Suprapubic skin (tissue), 4 donors: ENCODE results near the gene TEAD2. TPM values are rescaled to one million over a fixed set of nuclear protein-coding genes. Genes with fewer than 3 reads are reported as not detected.

ENCODE experiments used
- DNase-seq, 2 donors: peaks; one replicate each; pipeline ENCODE4 v3.0.0-alpha.2; 2019; ENCODE audit warnings: low spot score in 2 of 2
- H3K27ac ChIP-seq: fragments of 200-600 bp; sonication (generic); one replicate; pipeline ENCODE4 v1.5.1; 2019
- H3K27me3 ChIP-seq: fragments of 200-600 bp; sonication (generic); one replicate; pipeline ENCODE4 v1.5.1; 2019
- H3K36me3 ChIP-seq: fragments of 200-600 bp; sonication (generic); one replicate; pipeline ENCODE4 v1.5.1; 2019
- H3K4me1 ChIP-seq: fragments of 200-600 bp; sonication (generic); one replicate; pipeline ENCODE4 v1.5.1; 2019
- H3K4me3 ChIP-seq: fragments of 200-600 bp; sonication (generic); one replicate; pipeline ENCODE4 v1.5.1; 2019; ENCODE audit warnings: mild to moderate bottlenecking
- H3K9me3 ChIP-seq: fragments of 200-600 bp; sonication (generic); one replicate; pipeline ENCODE4 v1.5.1; 2019
- EP300 ChIP-seq: sonication (generic); formaldehyde crosslinking; IDR thresholded peaks from one replicate; pipeline ENCODE4 v1.6.1; 2017; ENCODE audit warnings: antibody characterized with exemption
- POLR2A ChIP-seq, 2 donors: fragments of 450-650 bp; IDR thresholded peaks; one replicate each; pipeline ENCODE4 v1.6.1; 2017; ENCODE audit warnings: antibody characterized with exemption in 2 of 2, mild to moderate bottlenecking in 2 of 2, moderate library complexity in 2 of 2
- POLR2AphosphoS5 ChIP-seq, 3 donors: sonication (generic); formaldehyde crosslinking; IDR thresholded peaks; one replicate each; pipeline ENCODE4 v1.6.1; 2017; ENCODE audit warnings: antibody characterized with exemption in 3 of 3
- whole genome bisulfite sequencing: methylation state at CpG from one replicate; pipeline ENCODE4 v1.1.5; 2018; 5-methylcytosine and 5-hydroxymethylcytosine counted together
- total RNA-seq, 4 donors: library from RNA; depleted of rRNA; stranded (reverse); fragments of >200 nt; gene quantifications; one replicate each; pipeline ENCODE4 v1.1.0, GENCODE V29; 2016
- TF ChIP-seq, protein P1 (sequence below), 2 donors: fragments of 200-600 bp in 1 of 2; fragments of 450-650 bp in 1 of 2; sonication (generic) in 1 of 2; IDR thresholded peaks; one replicate each; pipeline ENCODE4 v1.5.1; 2016 to 2019; ENCODE audit warnings: antibody characterized with exemption in 2 of 2, mild to moderate bottlenecking in 1 of 2, moderate library complexity in 1 of 2

TEAD2 gene
- total RNA-seq, 4 donors from 2014 or later = 10.6 to 15.4 (median 13.2) TPM

DNA sequence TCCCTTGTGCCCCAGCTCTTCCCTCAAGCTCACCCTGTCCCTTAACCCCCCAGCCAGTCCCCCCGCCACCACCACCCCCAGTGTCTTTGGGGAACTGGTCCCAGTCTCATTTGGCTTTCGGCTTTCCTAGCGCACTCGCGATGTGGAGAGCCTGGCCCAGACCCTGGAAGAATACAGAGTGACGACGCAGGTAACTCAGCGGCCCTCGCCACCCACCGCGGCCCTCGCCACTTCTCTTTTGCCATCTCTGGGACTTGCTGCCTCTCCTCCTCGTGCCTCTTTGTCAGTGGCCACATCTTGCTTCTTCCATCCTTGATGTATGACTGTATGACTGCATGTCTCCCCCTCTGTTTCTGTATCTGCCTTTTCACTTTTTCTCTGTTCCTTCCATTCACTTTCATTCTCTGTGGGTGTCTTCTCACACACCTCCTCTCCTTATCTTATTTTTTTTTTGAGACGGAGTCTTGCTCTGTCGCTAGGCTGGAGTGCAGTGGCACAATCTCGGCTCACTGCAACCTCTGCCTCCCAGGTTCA lies 45.3 kb upstream of the TEAD2 start:
- H3K27me3 ChIP-seq = no peaks in the 10 kb centered on the region
- H3K27ac ChIP-seq = no peak overlapping the region
- DNase-seq = no peak
- TF ChIP-seq, protein P1, sequence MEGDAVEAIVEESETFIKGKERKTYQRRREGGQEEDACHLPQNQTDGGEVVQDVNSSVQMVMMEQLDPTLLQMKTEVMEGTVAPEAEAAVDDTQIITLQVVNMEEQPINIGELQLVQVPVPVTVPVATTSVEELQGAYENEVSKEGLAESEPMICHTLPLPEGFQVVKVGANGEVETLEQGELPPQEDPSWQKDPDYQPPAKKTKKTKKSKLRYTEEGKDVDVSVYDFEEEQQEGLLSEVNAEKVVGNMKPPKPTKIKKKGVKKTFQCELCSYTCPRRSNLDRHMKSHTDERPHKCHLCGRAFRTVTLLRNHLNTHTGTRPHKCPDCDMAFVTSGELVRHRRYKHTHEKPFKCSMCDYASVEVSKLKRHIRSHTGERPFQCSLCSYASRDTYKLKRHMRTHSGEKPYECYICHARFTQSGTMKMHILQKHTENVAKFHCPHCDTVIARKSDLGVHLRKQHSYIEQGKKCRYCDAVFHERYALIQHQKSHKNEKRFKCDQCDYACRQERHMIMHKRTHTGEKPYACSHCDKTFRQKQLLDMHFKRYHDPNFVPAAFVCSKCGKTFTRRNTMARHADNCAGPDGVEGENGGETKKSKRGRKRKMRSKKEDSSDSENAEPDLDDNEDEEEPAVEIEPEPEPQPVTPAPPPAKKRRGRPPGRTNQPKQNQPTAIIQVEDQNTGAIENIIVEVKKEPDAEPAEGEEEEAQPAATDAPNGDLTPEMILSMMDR (IDR thresholded peaks at IDR 0.05) = no peak
- no peak for TF ChIP-seq POLR2A (IDR thresholded peaks at IDR 0.05)
- TF ChIP-seq POLR2AphosphoS5 (IDR thresholded peaks at IDR 0.05) = no peak
- TF ChIP-seq EP300 = no peak
- WGBS = 90% methylated on average over 16 of the region's 16 CpGs
- no peak overlapping the region for H3K4me3 ChIP-seq
- no peaks in the 10 kb centered on the region for H3K9me3 ChIP-seq
- no peaks in the 10 kb centered on the region for H3K36me3 ChIP-seq
- H3K4me1 ChIP-seq = no peaks in the 10 kb centered on the region

DNA sequence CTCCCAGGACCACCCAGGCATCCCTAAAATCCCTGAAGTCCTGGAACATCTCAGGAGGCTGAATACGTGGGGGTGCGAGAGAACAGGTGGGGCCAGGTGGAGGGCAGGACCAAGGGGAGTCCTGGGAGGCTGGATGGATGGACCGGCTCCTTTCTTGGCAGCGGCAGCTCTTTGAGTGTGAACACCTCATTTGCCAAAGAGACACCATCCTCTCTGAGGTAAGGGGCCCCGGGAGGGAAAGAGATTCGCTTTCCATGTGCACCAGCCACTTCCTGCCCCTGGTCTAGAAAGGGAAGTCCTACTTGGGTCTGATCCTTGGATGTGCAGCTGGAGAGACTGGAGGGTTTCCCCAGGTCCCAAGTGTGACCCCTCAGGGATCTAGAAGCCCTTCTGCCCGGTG lies 44.9 kb upstream of the TEAD2 start:
- Histone ChIP-seq H3K4me3 (no peak overlapping the region), H3K9me3 (no peaks in the 10 kb centered on the region), H3K27ac (no peak overlapping the region), H3K27me3 (no peaks in the 10 kb centered on the region), H3K36me3 (no peaks in the 10 kb centered on the region), H3K4me1 (no peaks in the 10 kb centered on the region)
- DNase-seq = no peak
- TF ChIP-seq EP300 (no peak), POLR2A (IDR thresholded peaks at IDR 0.05) (no peak), POLR2AphosphoS5 (IDR thresholded peaks at IDR 0.05) (no peak)
- TF ChIP-seq, protein P1 (IDR thresholded peaks at IDR 0.05) = no peak
- 81% methylated on average over 7 of the region's 7 CpGs for WGBS

DNA sequence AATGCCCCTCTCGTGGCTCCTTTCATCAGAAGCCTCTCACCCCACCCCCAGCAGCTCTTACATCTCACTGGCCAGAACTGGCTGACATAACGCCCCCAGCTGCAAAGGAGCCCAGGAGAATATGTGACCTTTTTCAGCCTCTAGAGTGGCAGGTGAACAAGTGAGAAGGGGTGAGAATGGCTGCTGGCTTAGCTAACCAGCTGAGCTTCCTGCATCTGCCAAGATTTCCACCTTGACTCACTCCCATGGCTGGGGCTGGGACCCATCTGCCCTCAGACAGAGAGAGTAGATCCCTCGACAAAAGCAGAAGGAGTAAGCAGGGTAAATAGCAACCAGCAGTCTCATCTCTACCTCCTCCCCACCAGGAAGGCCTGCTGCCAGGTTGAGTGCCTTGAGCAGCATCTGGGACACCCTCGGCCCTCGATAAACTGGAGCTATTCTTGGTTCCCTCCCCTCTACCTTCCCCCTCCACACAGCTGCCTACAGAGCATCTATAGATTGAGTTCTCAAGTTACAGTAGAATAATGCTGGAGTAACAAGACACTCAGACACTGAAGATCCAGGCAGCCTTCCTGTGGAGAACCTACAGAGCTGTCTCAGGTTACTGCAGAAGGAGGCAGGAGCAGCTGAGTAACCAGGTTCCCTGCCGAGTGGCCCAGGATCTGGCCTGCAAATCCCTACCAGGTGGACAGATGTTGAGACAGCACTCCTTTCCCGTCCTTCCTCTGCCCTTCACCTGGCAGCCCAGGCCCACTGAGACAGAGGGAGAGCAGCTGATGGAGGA lies 41.4 kb upstream of the TEAD2 start:
- Histone ChIP-seq H3K9me3 (no peaks in the 10 kb centered on the region), H3K4me1 (no peaks in the 10 kb centered on the region), H3K36me3 (no peaks in the 10 kb centered on the region), H3K27ac (no peak overlapping the region), H3K27me3 (no peaks in the 10 kb centered on the region), H3K4me3 (no peak overlapping the region)
- DNase-seq = no peak
- 49% methylated on average over 5 of the region's 7 CpGs for WGBS
- TF ChIP-seq EP300 = no peak
- no peak for TF ChIP-seq POLR2A (IDR thresholded peaks at IDR 0.05)
- TF ChIP-seq, protein P1 (IDR thresholded peaks at IDR 0.05) = no peak
- TF ChIP-seq POLR2AphosphoS5 (IDR thresholded peaks at IDR 0.05) = no peak

DNA sequence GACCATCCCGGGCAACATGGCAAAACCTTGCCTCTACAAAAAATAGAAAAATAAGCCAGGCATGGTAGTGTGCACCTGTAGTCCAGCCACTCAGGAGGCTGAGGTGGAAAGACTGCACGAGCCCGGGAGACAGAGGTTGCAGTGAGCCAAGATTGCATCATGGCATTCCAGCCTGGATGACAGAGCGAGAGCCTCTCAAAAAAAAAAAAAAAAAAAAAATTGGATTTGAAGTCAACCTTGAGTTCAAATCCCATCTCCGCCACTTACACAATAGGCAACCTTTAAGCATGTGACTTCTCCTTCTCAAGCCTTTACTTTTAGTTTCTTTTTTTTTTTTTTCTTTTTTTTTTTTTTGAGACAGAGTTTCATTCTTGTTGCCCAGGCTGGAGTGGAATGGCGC lies 37.8 kb upstream of the TEAD2 start:
- H3K4me1 ChIP-seq = no peaks in the 10 kb centered on the region
- WGBS = 77% methylated on average over 6 of the region's 6 CpGs
- TF ChIP-seq, protein P1 (IDR thresholded peaks at IDR 0.05) = no peak
- TF ChIP-seq EP300 (no peak), POLR2AphosphoS5 (IDR thresholded peaks at IDR 0.05) (no peak), POLR2A (IDR thresholded peaks at IDR 0.05) (no peak)
- H3K27ac ChIP-seq = no peak overlapping the region
- no peaks in the 10 kb centered on the region for H3K36me3 ChIP-seq
- H3K9me3 ChIP-seq = no peaks in the 10 kb centered on the region
- no peak overlapping the region for H3K4me3 ChIP-seq
- no peak for DNase-seq
- peaks cover 8% of the 10 kb centered on the region for H3K27me3 ChIP-seq

DNA sequence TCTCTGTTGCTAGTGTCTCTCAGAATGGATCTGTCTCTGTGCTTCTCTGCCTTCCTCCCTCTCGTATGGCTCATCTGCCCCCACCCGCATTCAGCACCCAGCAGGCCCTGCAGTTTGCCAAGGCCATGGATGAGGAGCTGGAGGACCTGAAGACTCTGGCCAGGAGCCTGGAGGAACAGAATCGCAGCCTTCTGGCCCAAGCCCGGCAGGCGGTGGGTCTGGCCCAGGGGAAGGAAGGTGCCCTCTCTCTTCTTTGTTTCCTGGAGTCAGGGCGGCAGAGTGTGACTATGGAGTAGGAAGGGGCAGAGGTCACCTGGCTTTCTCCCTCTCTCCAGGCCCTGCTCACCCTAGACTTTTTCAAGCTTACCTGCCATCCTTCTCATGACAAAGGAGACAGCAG lies 36.7 kb upstream of the TEAD2 start:
- no peak overlapping the region for H3K27ac ChIP-seq
- H3K27me3 ChIP-seq = peaks cover 10% of the 10 kb centered on the region
- WGBS = 87% methylated on average over 6 of the region's 6 CpGs
- H3K4me1 ChIP-seq = no peaks in the 10 kb centered on the region
- no peak overlapping the region for H3K4me3 ChIP-seq
- TF ChIP-seq, protein P1 (IDR thresholded peaks at IDR 0.05) = no peak
- TF ChIP-seq POLR2AphosphoS5 (IDR thresholded peaks at IDR 0.05) (no peak), POLR2A (IDR thresholded peaks at IDR 0.05) (no peak)
- no peak for DNase-seq
- no peaks in the 10 kb centered on the region for H3K9me3 ChIP-seq
- H3K36me3 ChIP-seq = no peaks in the 10 kb centered on the region
